Endodermal cell (in vitro differentiated cells): ENCODE measurements around the gene DHRS4. TPM values are rescaled to one million over a fixed set of nuclear protein-coding genes. Genes with fewer than 3 reads are reported as not detected.

ENCODE experiments used
- DNase-seq: peaks from one replicate; pipeline ENCODE4 v3.0.0-alpha.2; 2017
- H3K27ac ChIP-seq: 2 replicates; pipeline ENCODE4 v1.5.1; 2013; ENCODE audit warnings: mild to moderate bottlenecking, low read depth, low read length, moderate library complexity
- H3K27me3 ChIP-seq: 2 replicates; pipeline ENCODE4 v1.6.1; 2013; ENCODE audit warnings: mild to moderate bottlenecking, low read length, moderate library complexity; ENCODE audit not compliant: insufficient read depth, control insufficient read depth, poor library complexity, severe bottlenecking
- H3K36me3 ChIP-seq: 2 replicates; pipeline ENCODE4 v1.7.0; 2013; ENCODE audit warnings: mild to moderate bottlenecking, low read length, moderate library complexity; ENCODE audit not compliant: control insufficient read depth, insufficient read depth
- H3K4me1 ChIP-seq: one replicate; pipeline ENCODE4 v1.7.0; 2013; ENCODE audit warnings: low read length; ENCODE audit not compliant: control insufficient read depth, insufficient read depth
- H3K4me3 ChIP-seq: 2 replicates; pipeline ENCODE4 v1.5.1; 2013; ENCODE audit warnings: mild to moderate bottlenecking, low read length, moderate library complexity
- H3K9ac ChIP-seq: 2 replicates; pipeline ENCODE4 v1.6.1; 2013; ENCODE audit warnings: mild to moderate bottlenecking, low read length, moderate library complexity; ENCODE audit not compliant: poor library complexity, severe bottlenecking; ENCODE audit errors: extremely low read depth
- H3K9me3 ChIP-seq: 2 replicates; pipeline ENCODE4 v1.6.1; 2013; ENCODE audit warnings: mild to moderate bottlenecking, low read length, moderate library complexity; ENCODE audit not compliant: control insufficient read depth
- H3K27ac Mint-ChIP-seq: 2 replicates; pipeline ENCODE4 v1.8.0; 2020; ENCODE audit warnings: mixed read lengths
- H3K27me3 Mint-ChIP-seq: 2 replicates; pipeline ENCODE4 v1.8.0; 2021; ENCODE audit warnings: mild to moderate bottlenecking, mixed read lengths; ENCODE audit not compliant: insufficient read depth
- H3K36me3 Mint-ChIP-seq: 2 replicates; pipeline ENCODE4 v1.8.0; 2020; ENCODE audit warnings: low read depth, mixed read lengths
- H3K4me1 Mint-ChIP-seq: 2 replicates; pipeline ENCODE4 v1.8.0; 2020; ENCODE audit warnings: mixed read lengths
- H3K4me3 Mint-ChIP-seq: 2 replicates; pipeline ENCODE4 v1.8.0; 2020; ENCODE audit warnings: mild to moderate bottlenecking, moderate library complexity, mixed read lengths
- H3K9me3 Mint-ChIP-seq: 2 replicates; pipeline ENCODE4 v1.8.0; 2020; ENCODE audit warnings: mild to moderate bottlenecking, mixed read lengths
- CTCF ChIP-seq: fragments of 200-600 bp; sonication (generic); conservative IDR thresholded peaks from 2 replicates; pipeline ENCODE4 v1.5.0; 2021; ENCODE audit warnings: antibody characterized with exemption, mild to moderate bottlenecking
- WGBS, 2 experiments: methylation state at CpG; one replicate each; pipeline versions ENCODE4 v1.1.5 to v1.1.7; 2013; ENCODE audit warnings: missing lambda C conversion rate in 2 of 2, mixed read lengths in 1 of 2; ENCODE audit not compliant: insufficient coverage in 1 of 2, insufficient read length in 1 of 2; 5-methylcytosine and 5-hydroxymethylcytosine counted together
- total RNA-seq, 2 donors: library from RNA; stranded (reverse); fragmentation: NEBNext Ultra II Directional in 1 of 2; extraction: Animal tissue kit (Norgen Biotek cat#: 25700) in 1 of 2; gene quantifications; 2 replicates in 1 of 2; 3 replicates in 1 of 2; pipeline ENCODE4 v1.2.1, GENCODE V29; 2021

DHRS4 gene
- total RNA-seq, 2 donors from 2014 or later, result 18.3 to 20.9 TPM

GRCh38 chr14:23936084-23936829, 17.3 kb upstream of the DHRS4 start:
- Mint-ChIP-seq H3K36me3 (peaks cover 14% of the 10 kb centered on the region), H3K4me3 (no peak overlapping the region), H3K27me3 (peaks cover 20% of the 10 kb centered on the region), H3K4me1 (peaks cover 6% of the 10 kb centered on the region), H3K9me3 (no peaks in the 10 kb centered on the region), H3K27ac (no peak overlapping the region)
- no peak overlapping the region for H3K27ac ChIP-seq
- H3K4me1 ChIP-seq, result no peaks in the 10 kb centered on the region
- no peak overlapping the region for H3K4me3 ChIP-seq
- no peak overlapping the region for H3K9ac ChIP-seq
- H3K9me3 ChIP-seq, result peaks cover 8% of the 10 kb centered on the region
- no peaks in the 10 kb centered on the region for H3K27me3 ChIP-seq
- 77 to 86% methylated on average over 4 to 7 of the region's 7 CpGs for WGBS, 2 experiments
- H3K36me3 ChIP-seq, result peaks cover 5% of the 10 kb centered on the region
- no peak for DNase-seq
- no peak for TF ChIP-seq CTCF

- H3K27ac ChIP-seq, result no peak overlapping the region
- no peak overlapping the region for H3K27ac Mint-ChIP-seq
- no peak overlapping the region for H3K9ac ChIP-seq
- peaks cover 6% of the 10 kb centered on the region for H3K4me1 Mint-ChIP-seq
- H3K27me3 ChIP-seq, result no peaks in the 10 kb centered on the region
- peaks cover 20% of the 10 kb centered on the region for H3K27me3 Mint-ChIP-seq
- H3K9me3 ChIP-seq, result peaks cover 8% of the 10 kb centered on the region
- H3K9me3 Mint-ChIP-seq, result no peaks in the 10 kb centered on the region
- 95% methylated on average over 2 of the region's 2 CpGs; no CpG with 5 or more reads in 1 of the 2 experiments for WGBS, 2 experiments
- no peak for DNase-seq
- H3K4me3 Mint-ChIP-seq, result no peak overlapping the region
- no peak overlapping the region for H3K4me3 ChIP-seq
- no peaks in the 10 kb centered on the region for H3K4me1 ChIP-seq
- H3K36me3 ChIP-seq, result peaks cover 5% of the 10 kb centered on the region
- H3K36me3 Mint-ChIP-seq, result peaks cover 14% of the 10 kb centered on the region
- TF ChIP-seq CTCF, result no peak
Measured at GRCh38 chr14:23937203-23937602, 16.4 kb upstream of the DHRS4 start.

- H3K36me3 ChIP-seq, result peaks cover 5% of the 10 kb centered on the region
- DNase-seq, result no peak
- no peak overlapping the region for H3K9ac ChIP-seq
- Mint-ChIP-seq H3K4me3 (no peak overlapping the region), H3K27ac (no peak overlapping the region), H3K4me1 (peaks cover 6% of the 10 kb centered on the region), H3K36me3 (peaks cover 14% of the 10 kb centered on the region), H3K9me3 (peaks cover 3% of the 10 kb centered on the region), H3K27me3 (peaks cover 21% of the 10 kb centered on the region)
- no CpG with 5 or more reads among the region's 1 CpG for WGBS, 2 experiments
- peaks cover 8% of the 10 kb centered on the region for H3K9me3 ChIP-seq
- TF ChIP-seq CTCF, result no peak
- H3K4me1 ChIP-seq, result no peaks in the 10 kb centered on the region
- no peak overlapping the region for H3K4me3 ChIP-seq
- no peak overlapping the region for H3K27ac ChIP-seq
- H3K27me3 ChIP-seq, result no peaks in the 10 kb centered on the region
Measured at GRCh38 chr14:23938823-23939222, 14.7 kb upstream of the DHRS4 start.
